Liver (tissue), 9 donors: ENCODE measurements around the gene CRISP3. TPM values are rescaled to one million over a fixed set of nuclear protein-coding genes. Genes with fewer than 3 reads are reported as not detected.

ENCODE experiments used
- DNase-seq: peaks from one replicate; pipeline ENCODE4 v3.0.0-alpha.2; 2017; ENCODE audit warnings: low spot score
- H3K27ac ChIP-seq, 2 donors: one replicate each; pipeline ENCODE4 v1.7.0; 2013; ENCODE audit warnings: inconsistent platforms in 2 of 2, low read length in 2 of 2, control low read depth in 1 of 2, low read depth in 1 of 2, mild to moderate bottlenecking in 1 of 2
- H3K27me3 ChIP-seq, 4 donors: one replicate each; pipeline versions ENCODE4 v1.6.1 to v1.7.0; 2013; ENCODE audit warnings: low read length in 3 of 4, inconsistent platforms in 1 of 4, mild to moderate bottlenecking in 1 of 4, moderate library complexity in 1 of 4; ENCODE audit not compliant: control insufficient read depth in 4 of 4, insufficient read depth in 4 of 4
- H3K36me3 ChIP-seq, 4 donors: one replicate each; pipeline versions ENCODE4 v1.6.1 to v1.7.0; 2013; ENCODE audit warnings: low read length in 3 of 4, mild to moderate bottlenecking in 3 of 4, low read depth in 1 of 4, moderate library complexity in 1 of 4; ENCODE audit not compliant: control insufficient read depth in 4 of 4, insufficient read depth in 3 of 4
- H3K4me1 ChIP-seq, 4 donors: one replicate each; pipeline versions ENCODE4 v1.6.1 to v1.7.0; 2013; ENCODE audit warnings: low read length in 3 of 4, mild to moderate bottlenecking in 3 of 4, moderate library complexity in 1 of 4; ENCODE audit not compliant: control insufficient read depth in 4 of 4, insufficient read depth in 4 of 4
- H3K4me3 ChIP-seq, 3 donors: one replicate each; pipeline versions ENCODE4 v1.6.1 to v1.7.0; 2013; ENCODE audit warnings: low read length in 3 of 3, control low read depth in 1 of 3, low read depth in 1 of 3, mild to moderate bottlenecking in 1 of 3
- H3K9ac ChIP-seq, 2 donors: one replicate each; pipeline ENCODE4 v1.7.0; 2013; ENCODE audit warnings: low read length in 2 of 2, mild to moderate bottlenecking in 2 of 2, moderate library complexity in 2 of 2, control low read depth in 1 of 2, low read depth in 1 of 2
- H3K9me3 ChIP-seq, 4 donors: one replicate each; pipeline versions ENCODE4 v1.6.1 to v1.7.0; 2013; ENCODE audit warnings: low read length in 3 of 4; ENCODE audit not compliant: control insufficient read depth in 4 of 4
- ATF3 ChIP-seq: IDR thresholded peaks from 2 replicates; pipeline ENCODE4 v1.6.1; 2016; ENCODE audit warnings: antibody characterized with exemption
- CTCF ChIP-seq: fragments of 150-350 bp; IDR thresholded peaks from 2 replicates; pipeline ENCODE4 v1.5.1; 2017; ENCODE audit warnings: improper control_type of control experiment, low read depth, low read length; ENCODE audit not compliant: missing input control
- EGR1 ChIP-seq, 2 donors: IDR thresholded peaks; 2 replicates each; pipeline ENCODE4 v1.6.1; 2016 to 2018; ENCODE audit warnings: antibody characterized with exemption in 2 of 2, low read depth in 2 of 2
- FOXA1 ChIP-seq: IDR thresholded peaks from 2 replicates; pipeline ENCODE4 v1.6.1; 2016; ENCODE audit warnings: antibody characterized with exemption
- FOXA2 ChIP-seq: IDR thresholded peaks from 2 replicates; pipeline ENCODE4 v1.6.1; 2016; ENCODE audit warnings: antibody characterized with exemption
- GABPA ChIP-seq, 2 donors: IDR thresholded peaks in 1 of 2; conservative IDR thresholded peaks in 1 of 2; 2 replicates each; pipeline ENCODE4 v1.6.1; 2016; ENCODE audit warnings: antibody characterized with exemption in 2 of 2, mild to moderate bottlenecking in 1 of 2, moderate library complexity in 1 of 2
- HNF4A ChIP-seq, 2 donors: conservative IDR thresholded peaks; 2 replicates each; pipeline ENCODE4 v1.6.1; 2016; ENCODE audit warnings: antibody characterized with exemption in 2 of 2, mild to moderate bottlenecking in 2 of 2
- HNF4G ChIP-seq: IDR thresholded peaks from 2 replicates; pipeline ENCODE4 v1.6.1; 2016; ENCODE audit warnings: antibody characterized with exemption
- JUND ChIP-seq, 2 donors: IDR thresholded peaks; 2 replicates each; pipeline ENCODE4 v1.6.1; 2016; ENCODE audit warnings: antibody characterized with exemption in 2 of 2
- MAX ChIP-seq: IDR thresholded peaks from 2 replicates; pipeline ENCODE4 v1.6.1; 2016; ENCODE audit warnings: antibody characterized with exemption
- NR2F2 ChIP-seq: IDR thresholded peaks from 2 replicates; pipeline ENCODE4 v1.6.1; 2016; ENCODE audit warnings: antibody characterized with exemption
- RAD21 ChIP-seq, 2 donors: IDR thresholded peaks; 2 replicates each; pipeline ENCODE4 v1.6.1; 2016; ENCODE audit warnings: antibody characterized with exemption in 2 of 2, mild to moderate bottlenecking in 2 of 2
- REST ChIP-seq: IDR thresholded peaks from 2 replicates; pipeline ENCODE4 v1.6.1; 2016; ENCODE audit warnings: antibody characterized with exemption, mild to moderate bottlenecking
- RXRA ChIP-seq, 2 donors: IDR thresholded peaks; 2 replicates each; pipeline ENCODE4 v1.6.1; 2017 to 2018; ENCODE audit warnings: antibody characterized with exemption in 2 of 2, mild to moderate bottlenecking in 1 of 2
- SP1 ChIP-seq: IDR thresholded peaks from 2 replicates; pipeline ENCODE4 v1.6.1; 2018; ENCODE audit warnings: antibody characterized with exemption, mild to moderate bottlenecking
- TAF1 ChIP-seq: conservative IDR thresholded peaks from 2 replicates; pipeline ENCODE4 v1.6.1; 2016; ENCODE audit warnings: antibody characterized with exemption, mild to moderate bottlenecking
- YY1 ChIP-seq: IDR thresholded peaks from 2 replicates; pipeline ENCODE4 v1.6.1; 2016; ENCODE audit warnings: antibody characterized with exemption, mild to moderate bottlenecking
- ZBTB33 ChIP-seq: IDR thresholded peaks from 2 replicates; pipeline ENCODE4 v1.6.1; 2016; ENCODE audit warnings: antibody characterized with exemption
- whole genome bisulfite sequencing: extraction: QIAGEN DNeasy Blood & Tissue Kit; methylation state at CpG from one replicate; pipeline ENCODE4 v1.1.7; 2013; 5-methylcytosine and 5-hydroxymethylcytosine counted together
- polyA plus RNA-seq, 2 donors: library from polyadenylated mRNA; stranded (reverse) in 1 of 2; unstranded in 1 of 2; fragments of 200-250 nt in 1 of 2; fragments of >200 nt in 1 of 2; fragmentation: Nextera tagmentation in 1 of 2; extraction: Ambion mirVana in 1 of 2; gene quantifications; one replicate each; pipeline versions ENCODE4 v1.2.1 to v1.2.3, GENCODE V29; 2013 to 2015
- total RNA-seq, 2 donors: library from RNA; depleted of rRNA; stranded (reverse); fragments of >200 nt; gene quantifications; one replicate each; pipeline ENCODE4 v1.2.3, GENCODE V29; 2014
- donor health status: healthy.
- donor health status: healthy.
- donor health status: healthy.
- donor health status: healthy.
- donor health status: healthy.

CRISP3 gene
- total and polyA plus RNA-seq, 4 donors: 0.08 to 1.1 (median 0.33) TPM; not detected in 1

- peaks cover 0 to 21% (median 15%) of the 10 kb centered on the region in 4 donors for H3K4me1 ChIP-seq
- 20% methylated on average over 2 of the region's 2 CpGs for WGBS
- H3K36me3 ChIP-seq: no peaks in the 10 kb centered on the region
- H3K9me3 ChIP-seq: no peaks in the 10 kb centered on the region
- H3K27me3 ChIP-seq: no peaks in the 10 kb centered on the region
- TF ChIP-seq FOXA1 (no peak), RXRA (IDR thresholded peaks at IDR 0.05) (peak; percentile 19 to 50), RAD21 (IDR thresholded peaks at IDR 0.05) (peak; percentile 15 to 27), TAF1 (no peak), NR2F2 (no peak), ZBTB33 (no peak), GABPA (IDR thresholded peaks at IDR 0.05 in 1 of 2, conservative IDR thresholded peaks at IDR 0.05 in 1 of 2) (no peak), YY1 (peak; percentile 24), REST (peak; percentile 30), HNF4G (no peak), MAX (peak; percentile 31), EGR1 (IDR thresholded peaks at IDR 0.05; ENCODE audit: low read depth in 2 of 2) (no peak), JUND (IDR thresholded peaks at IDR 0.05) (peak in 1 of 2 donors; percentile 9), HNF4A (conservative IDR thresholded peaks at IDR 0.05) (peak; percentile 63 to 67), SP1 (peak; percentile 17), FOXA2 (no peak), ATF3 (no peak), CTCF (no peak)
- DNase-seq: no peak
- no peak overlapping the region for H3K4me3 ChIP-seq
- H3K9ac ChIP-seq: no peak overlapping the region
- H3K27ac ChIP-seq: peak overlapping the region; percentile 5 to 46
These were observed 20.5 kb upstream of the CRISP3 start for GRCh38 chr6:49764571-49765236.
